Activated T-cell treated with anti-CD3 and anti-CD28 coated beads, Interleukin-2, amount 50 U/mL, for 4 hours (primary cell): ENCODE results near the gene CABLES1. TPM values are rescaled to one million over a fixed set of nuclear protein-coding genes. Genes with fewer than 3 reads are reported as not detected.
"Not testable (repeated sequence)": the region's sequence is repeated elsewhere in the genome, so short reads cannot be mapped to it uniquely, and the experiment has no call there.

Experiments
- ATAC-seq, 2 donors: fragments of 200-7000 bp; cut with Tn5 transposase; one replicate each; pipeline ENCODE4 v1.10.0; 2021
- DNase-seq: peaks from one replicate; pipeline ENCODE4 v3.0.0-alpha.2; 2020
- H3K27me3 Mint-ChIP-seq: one replicate; pipeline ENCODE4 v1.8.0; 2021; ENCODE audit warnings: low read depth, mixed read lengths
- H3K36me3 Mint-ChIP-seq: one replicate; pipeline ENCODE4 v1.8.0; 2022; ENCODE audit warnings: mixed read lengths; ENCODE audit not compliant: insufficient read depth
- H3K4me1 Mint-ChIP-seq: one replicate; pipeline ENCODE4 v1.8.0; 2021; ENCODE audit warnings: low read depth, mixed read lengths
- H3K4me3 Mint-ChIP-seq: one replicate; pipeline ENCODE4 v1.8.0; 2021; ENCODE audit warnings: mild to moderate bottlenecking, moderate library complexity, mixed read lengths
- H3K9me3 Mint-ChIP-seq: one replicate; pipeline ENCODE4 v1.8.0; 2021; ENCODE audit warnings: mixed read lengths
- total RNA-seq, 3 donors: library from RNA; stranded (reverse); gene quantifications; one replicate each; pipeline ENCODE4 v1.2.1, GENCODE V29; 2021

CABLES1 gene
- total RNA-seq, 3 donors from 2014 or later: 1.1 to 1.5 (median 1.4) TPM

- Mint-ChIP-seq H3K36me3 (no peaks in the 10 kb centered on the region), H3K27me3 (no peaks in the 10 kb centered on the region), H3K4me1 (peaks cover 33% of the 10 kb centered on the region), H3K4me3 (no peak overlapping the region), H3K9me3 (peaks cover 4% of the 10 kb centered on the region)
- DNase-seq (no peak), ATAC-seq (no peak)
Measured at GRCh38 chr18:23263551-23264235, 128.4 kb downstream of the CABLES1 start.

- H3K4me1 Mint-ChIP-seq: peaks cover 13% of the 10 kb centered on the region
- H3K9me3 Mint-ChIP-seq: peaks cover 18% of the 10 kb centered on the region
- no peak overlapping the region for H3K4me3 Mint-ChIP-seq
- DNase-seq: no peak
- ATAC-seq: no peak
- no peaks in the 10 kb centered on the region for H3K27me3 Mint-ChIP-seq
- H3K36me3 Mint-ChIP-seq: peaks cover 5% of the 10 kb centered on the region
Measured at GRCh38 chr18:23265682-23266399, 130.6 kb downstream of the CABLES1 start.

- Mint-ChIP-seq H3K36me3 (peaks cover 5% of the 10 kb centered on the region), H3K4me1 (peaks cover 10% of the 10 kb centered on the region), H3K27me3 (no peaks in the 10 kb centered on the region), H3K9me3 (peaks cover 22% of the 10 kb centered on the region), H3K4me3 (no peak overlapping the region)
- no peak for ATAC-seq
- DNase-seq: no peak
Measured at GRCh38 chr18:23266717-23267446, 131.6 kb downstream of the CABLES1 start.

- Mint-ChIP-seq H3K27me3 (no peaks in the 10 kb centered on the region), H3K4me1 (peaks cover 10% of the 10 kb centered on the region), H3K4me3 (no peak overlapping the region), H3K36me3 (peaks cover 5% of the 10 kb centered on the region), H3K9me3 (peaks cover 22% of the 10 kb centered on the region)
- ATAC-seq: no peak
- no peak for DNase-seq
Measured at GRCh38 chr18:23267447-23267776, 132.1 kb downstream of the CABLES1 start.

GRCh38 chr18:23268641-23269040 lies 133.4 kb downstream of the CABLES1 start:
- H3K36me3 Mint-ChIP-seq: peaks cover 5% of the 10 kb centered on the region
- H3K4me1 Mint-ChIP-seq: peaks cover 10% of the 10 kb centered on the region
- no peak for DNase-seq
- H3K9me3 Mint-ChIP-seq: peaks cover 22% of the 10 kb centered on the region
- no peaks in the 10 kb centered on the region for H3K27me3 Mint-ChIP-seq
- ATAC-seq: no peak
- H3K4me3 Mint-ChIP-seq: no peak overlapping the region

GRCh38 chr18:23269068-23269467 lies 133.8 kb downstream of the CABLES1 start:
- ATAC-seq: peak in 1 of 2 donors; percentile 38
- H3K27me3 Mint-ChIP-seq, H3K36me3 Mint-ChIP-seq, DNase-seq, H3K4me3 Mint-ChIP-seq: not testable (repeated sequence)
- peaks cover 22% of the 10 kb centered on the region for H3K9me3 Mint-ChIP-seq
- H3K4me1 Mint-ChIP-seq: peaks cover 10% of the 10 kb centered on the region

- peaks cover 10% of the 10 kb centered on the region for H3K4me1 Mint-ChIP-seq
- peaks cover 5% of the 10 kb centered on the region for H3K36me3 Mint-ChIP-seq
- no peak overlapping the region for H3K4me3 Mint-ChIP-seq
- no peaks in the 10 kb centered on the region for H3K27me3 Mint-ChIP-seq
- H3K9me3 Mint-ChIP-seq: peaks cover 22% of the 10 kb centered on the region
- DNase-seq (no peak), ATAC-seq (no peak)
Measured at GRCh38 chr18:23269928-23270327, 134.6 kb downstream of the CABLES1 start.

- peaks cover 10% of the 10 kb centered on the region for H3K4me1 Mint-ChIP-seq
- H3K27me3 Mint-ChIP-seq: no peaks in the 10 kb centered on the region
- H3K9me3 Mint-ChIP-seq: peaks cover 22% of the 10 kb centered on the region
- no peak for DNase-seq
- H3K36me3 Mint-ChIP-seq: peaks cover 7% of the 10 kb centered on the region
- no peak overlapping the region for H3K4me3 Mint-ChIP-seq
- no peak for ATAC-seq
Measured at GRCh38 chr18:23270986-23271680, 135.8 kb downstream of the CABLES1 start.

GRCh38 chr18:23272498-23273232 lies 137.4 kb downstream of the CABLES1 start:
- peaks cover 5% of the 10 kb centered on the region for H3K4me1 Mint-ChIP-seq
- no peak overlapping the region for H3K4me3 Mint-ChIP-seq

GRCh38 chr18:23273443-23273966 lies 138.2 kb downstream of the CABLES1 start:
- Mint-ChIP-seq H3K9me3 (peaks cover 25% of the 10 kb centered on the region), H3K36me3 (peaks cover 13% of the 10 kb centered on the region), H3K4me1 (peaks cover 2% of the 10 kb centered on the region), H3K27me3 (no peaks in the 10 kb centered on the region), H3K4me3 (no peak overlapping the region)
- DNase-seq (no peak), ATAC-seq (no peak)

More at GRCh38 chr18:23272498-23273232, 137.4 kb downstream of the CABLES1 start:
- no peak for DNase-seq
- H3K36me3 Mint-ChIP-seq: peaks cover 10% of the 10 kb centered on the region
- H3K9me3 Mint-ChIP-seq: peaks cover 27% of the 10 kb centered on the region
- ATAC-seq: no peak
- H3K27me3 Mint-ChIP-seq: no peaks in the 10 kb centered on the region

- Mint-ChIP-seq H3K4me1 (no peaks in the 10 kb centered on the region), H3K9me3 (peaks cover 16% of the 10 kb centered on the region), H3K4me3 (no peak overlapping the region), H3K36me3 (peaks cover 8% of the 10 kb centered on the region), H3K27me3 (no peaks in the 10 kb centered on the region)
- ATAC-seq: no peak
- DNase-seq: no peak
Measured at GRCh38 chr18:23274638-23275482, 139.6 kb downstream of the CABLES1 start.

GRCh38 chr18:23276451-23276850 lies 141.2 kb downstream of the CABLES1 start:
- Mint-ChIP-seq H3K4me3 (no peak overlapping the region), H3K4me1 (no peaks in the 10 kb centered on the region), H3K27me3 (no peaks in the 10 kb centered on the region), H3K9me3 (peaks cover 7% of the 10 kb centered on the region), H3K36me3 (peaks cover 8% of the 10 kb centered on the region)
- no peak for ATAC-seq
- no peak for DNase-seq

- peaks cover 7% of the 10 kb centered on the region for H3K9me3 Mint-ChIP-seq
- H3K4me3 Mint-ChIP-seq: no peak overlapping the region
- H3K4me1 Mint-ChIP-seq: no peaks in the 10 kb centered on the region
- DNase-seq (no peak), ATAC-seq (no peak)
- no peaks in the 10 kb centered on the region for H3K27me3 Mint-ChIP-seq
- H3K36me3 Mint-ChIP-seq: peaks cover 8% of the 10 kb centered on the region
Measured at GRCh38 chr18:23277399-23277798, 142.1 kb downstream of the CABLES1 start.
